Left ventricle myocardium superior (tissue), 1 donor: ENCODE measurements around the gene TCF3. TPM values are rescaled to one million over a fixed set of nuclear protein-coding genes. Genes with fewer than 3 reads are reported as not detected.

Experiments used
- ATAC-seq: fragments of 200-7000 bp; cut with Tn5 transposase; one replicate; pipeline ENCODE4 v1.9.1; 2020; ENCODE audit warnings: mild to moderate bottlenecking, moderate library complexity
- DNase-seq: peaks from one replicate; pipeline ENCODE4 v3.0.0-alpha.2; 2020
- intact Hi-C: fragments of 100-400 bp; cut with micrococcal nuclease; formaldehyde crosslinking; loops from one replicate; pipeline ENCODE4 v1.11.0; 2022
- total RNA-seq: library from RNA; stranded (reverse); fragmentation: NEBNext Ultra II Directional; extraction: Animal tissue kit (Norgen Biotek cat#: 25700); gene quantifications from one replicate; pipeline ENCODE4 v1.2.1, GENCODE V29; 2021
- donor health status: DM: no; HTN: yes; CAD: no; lungs with severe emphysema.

TCF3 gene
- total RNA-seq, 1 donor from 2014 or later, result 20.7 TPM

GRCh38 chr19:1636325-1637236 is 15.8 kb downstream of the TCF3 start:
- no peak for DNase-seq
- intact Hi-C loops, result no loop called here
- ATAC-seq, result no peak

- DNase-seq (no peak), ATAC-seq (no peak)
- intact Hi-C loops, result no loop called here
These were observed 17.5 kb downstream of the TCF3 start for GRCh38 chr19:1634938-1635243.

- DNase-seq (no peak), ATAC-seq (no peak)
- intact Hi-C loops, result no loop called here
These were observed 18.0 kb downstream of the TCF3 start for GRCh38 chr19:1634242-1634937.

GRCh38 chr19:1633269-1633826 is 19.1 kb downstream of the TCF3 start:
- ATAC-seq (no peak), DNase-seq (no peak)
- intact Hi-C loops, result no loop called here

- intact Hi-C loops, result no loop called here
- DNase-seq, result no peak
- no peak for ATAC-seq
These were observed 19.8 kb downstream of the TCF3 start for GRCh38 chr19:1632462-1633268.

- no peak for ATAC-seq
- no peak for DNase-seq
- intact Hi-C loops, result no loop called here
These were observed 20.8 kb downstream of the TCF3 start for GRCh38 chr19:1631557-1632100.

- ATAC-seq, result no peak
- DNase-seq, result no peak
- intact Hi-C loops, result no loop called here
These were observed 21.6 kb downstream of the TCF3 start for GRCh38 chr19:1630811-1631210.

GRCh38 chr19:1630012-1630411 is 22.4 kb downstream of the TCF3 start:
- intact Hi-C loops, result no loop called here
- DNase-seq (peak; percentile 24), ATAC-seq (no peak)

GRCh38 chr19:1629256-1629808 is 23.1 kb downstream of the TCF3 start:
- ATAC-seq, result no peak
- intact Hi-C loops, result no loop called here
- DNase-seq, result peak; percentile 17

- intact Hi-C loops, result no loop called here
- ATAC-seq, result no peak
- DNase-seq, result peak; percentile 26
These were observed 25.2 kb downstream of the TCF3 start for GRCh38 chr19:1627194-1627593.

- DNase-seq, result no peak
- intact Hi-C loops, result no loop called here
- no peak for ATAC-seq
These were observed 25.9 kb downstream of the TCF3 start for GRCh38 chr19:1626417-1627010.

GRCh38 chr19:1624458-1624857 is 28.0 kb downstream of the TCF3 start:
- DNase-seq (peak; percentile 49), ATAC-seq (peak; percentile 54)
- intact Hi-C loops, result no loop called here

- no peak for ATAC-seq
- DNase-seq, result peak; percentile 12
- intact Hi-C loops, result no loop called here
These were observed 29.9 kb downstream of the TCF3 start for GRCh38 chr19:1622541-1622940.

GRCh38 chr19:1622007-1622406 is 30.4 kb downstream of the TCF3 start:
- intact Hi-C loops, result no loop called here
- ATAC-seq (no peak), DNase-seq (peak; percentile 19)

- intact Hi-C loops, result no loop called here
- peak; percentile 7 for DNase-seq
- no peak for ATAC-seq
These were observed 30.8 kb downstream of the TCF3 start for GRCh38 chr19:1621574-1621973.

GRCh38 chr19:1621021-1621420 is 31.4 kb downstream of the TCF3 start:
- intact Hi-C loops, result no loop called here
- DNase-seq (peak; percentile 14), ATAC-seq (no peak)

- intact Hi-C loops, result no loop called here
These were observed 31.9 kb downstream of the TCF3 start for GRCh38 chr19:1620502-1620901.

GRCh38 chr19:1619703-1620102 is 32.7 kb downstream of the TCF3 start:
- ATAC-seq, result no peak
- DNase-seq, result peak; percentile 18
- intact Hi-C loops, result no loop called here

More at GRCh38 chr19:1620502-1620901, 31.9 kb downstream of the TCF3 start:
- peak; percentile 25 for DNase-seq
- no peak for ATAC-seq

GRCh38 chr19:1619094-1619439 is 33.3 kb downstream of the TCF3 start:
- intact Hi-C loops, result no loop called here
- DNase-seq, result no peak
- no peak for ATAC-seq
